Common myeloid progenitor, CD34-positive (primary cell): ENCODE measurements around the gene LRRN3.
A peak's percentile ranks its signal among the peaks of the same experiment; 100 is the strongest.

ENCODE experiments used
- CTCF ChIA-PET: fragments of 350-600 bp; sonication (Branson Sonifier 250); formaldehyde crosslinking; loops from one replicate; lab custom pipeline; 2021; ENCODE audit warnings: antibody characterized with exemption; lab: Charles Lee
- POLR2A ChIA-PET: fragments of 350-600 bp; sonication (Branson Sonifier 250); formaldehyde crosslinking; loops from one replicate; lab custom pipeline; 2021; ENCODE audit warnings: antibody characterized with exemption; lab: Charles Lee
- DNase-seq, 3 donors: peaks; one replicate each; pipeline versions ENCODE4 v3.0.0 to v3.0.0-alpha.2; 2013
- H3K27ac ChIP-seq, 2 experiments: 1 replicate in 1 of 2; 2 replicates in 1 of 2; pipeline ENCODE4 v1.7.0; 2013; ENCODE audit warnings: inconsistent platforms in 2 of 2, low read length in 2 of 2, mild to moderate bottlenecking in 2 of 2, low read depth in 1 of 2, moderate library complexity in 1 of 2; ENCODE audit not compliant: severe bottlenecking in 2 of 2, insufficient read depth in 1 of 2, poor library complexity in 1 of 2
- H3K27me3 ChIP-seq, 5 experiments: replicated peaks in 2 of 5; 1 replicate in 3 of 5; 2 replicates in 2 of 5; pipeline versions ENCODE4 v1.6.1 to v1.7.0; 2013; ENCODE audit warnings: low read length in 4 of 5, mild to moderate bottlenecking in 2 of 5, moderate library complexity in 2 of 5, inconsistent platforms in 1 of 5; ENCODE audit not compliant: insufficient read depth in 5 of 5, control insufficient read depth in 4 of 5
- H3K36me3 ChIP-seq, 4 experiments: 1 replicate in 2 of 4; 2 replicates in 2 of 4; pipeline versions ENCODE4 v1.6.1 to v1.7.0; 2013; ENCODE audit warnings: low read length in 3 of 4, control low read depth in 1 of 4, mild to moderate bottlenecking in 1 of 4; ENCODE audit not compliant: control insufficient read depth in 4 of 4, insufficient read depth in 4 of 4
- H3K4me1 ChIP-seq, 4 experiments: 1 replicate in 3 of 4; 2 replicates in 1 of 4; pipeline versions ENCODE4 v1.6.1 to v1.7.1; 2013; ENCODE audit warnings: low read length in 3 of 4, mild to moderate bottlenecking in 3 of 4, control low read depth in 1 of 4, inconsistent platforms in 1 of 4, moderate library complexity in 1 of 4; ENCODE audit not compliant: control insufficient read depth in 4 of 4, insufficient read depth in 4 of 4; ENCODE audit errors: control extremely low read depth in 1 of 4
- H3K4me3 ChIP-seq, 7 experiments: 1 replicate in 4 of 7; 2 replicates in 3 of 7; pipeline versions ENCODE4 v1.5.1 to v1.7.0; 2013; ENCODE audit warnings: mild to moderate bottlenecking in 7 of 7, low read length in 6 of 7, moderate library complexity in 6 of 7, inconsistent platforms in 2 of 7, low read depth in 2 of 7, control low read depth in 1 of 7; ENCODE audit not compliant: insufficient read depth in 4 of 7, control insufficient read depth in 1 of 7; ENCODE audit errors: extremely low read depth in 1 of 7
- H3K9me3 ChIP-seq, 5 experiments: 1 replicate in 4 of 5; 2 replicates in 1 of 5; pipeline versions ENCODE4 v1.6.1 to v1.7.1; 2013; ENCODE audit warnings: low read length in 4 of 5, mild to moderate bottlenecking in 2 of 5, inconsistent platforms in 1 of 5, low read depth in 1 of 5, moderate library complexity in 1 of 5; ENCODE audit not compliant: control insufficient read depth in 4 of 5, insufficient read depth in 2 of 5; ENCODE audit errors: control extremely low read depth in 1 of 5
- WGBS: methylation state at CpG from one replicate; pipeline ENCODE4 v1.1.5; 2013; ENCODE audit not compliant: insufficient coverage; 5-methylcytosine and 5-hydroxymethylcytosine counted together

The LRRN3 gene

GRCh38 chr7:111112439-111112838 is 21.5 kb downstream of the LRRN3 start:
- no peaks in the 10 kb centered on the region for H3K36me3 ChIP-seq
- WGBS: no CpG with 5 or more reads among the region's 2 CpGs
- H3K27ac ChIP-seq: no peak overlapping the region
- no peaks in the 10 kb centered on the region for H3K9me3 ChIP-seq
- POLR2A ChIA-PET: no interaction called here
- CTCF ChIA-PET: interaction anchor here (2.0 kb wide), 1 partner anchor 13 kb away, joined by 6 read pairs; no protein-coding TSS in a partner anchor
- no peaks in the 10 kb centered on the region for H3K4me1 ChIP-seq
- no peaks in the 10 kb centered on the region for H3K27me3 ChIP-seq
- H3K4me3 ChIP-seq: no peak overlapping the region
- DNase-seq: no peak

- H3K4me3 ChIP-seq: no peak overlapping the region
- peak in 2 of 3 donors; percentile 8 to 28 for DNase-seq
- H3K4me1 ChIP-seq: no peaks in the 10 kb centered on the region
- CTCF ChIA-PET: interaction anchor here (2.0 kb wide), 1 partner anchor 14 kb away, joined by 6 read pairs; no protein-coding TSS in a partner anchor
- no peak overlapping the region for H3K27ac ChIP-seq
- H3K36me3 ChIP-seq: no peaks in the 10 kb centered on the region
- no CpG with 5 or more reads among the region's 1 CpG for WGBS
- no peaks in the 10 kb centered on the region for H3K9me3 ChIP-seq
- POLR2A ChIA-PET: no interaction called here
- no peaks in the 10 kb centered on the region for H3K27me3 ChIP-seq
These were observed 22.5 kb downstream of the LRRN3 start for GRCh38 chr7:111113263-111114017.

GRCh38 chr7:111115966-111116365 is 25.0 kb downstream of the LRRN3 start:
- no peaks in the 10 kb centered on the region for H3K36me3 ChIP-seq
- DNase-seq: no peak
- ChIA-PET POLR2A (no interaction called here), CTCF (interaction anchor here (1.1 kb wide), 1 partner anchor 19 kb away, joined by 3 read pairs; no protein-coding TSS in a partner anchor)
- no peaks in the 10 kb centered on the region for H3K9me3 ChIP-seq
- H3K27ac ChIP-seq: no peak overlapping the region
- no peak overlapping the region for H3K4me3 ChIP-seq
- H3K27me3 ChIP-seq: no peaks in the 10 kb centered on the region
- WGBS: no CpG with 5 or more reads among the region's 2 CpGs
- no peaks in the 10 kb centered on the region for H3K4me1 ChIP-seq

GRCh38 chr7:111126987-111127386 is 36.1 kb downstream of the LRRN3 start:
- 70% methylated on average over 3 of the region's 3 CpGs for WGBS
- Histone ChIP-seq H3K27ac (no peak overlapping the region), H3K4me1 (no peaks in the 10 kb centered on the region), H3K9me3 (no peaks in the 10 kb centered on the region), H3K36me3 (no peaks in the 10 kb centered on the region), H3K27me3 (no peaks in the 10 kb centered on the region), H3K4me3 (no peak overlapping the region)
- POLR2A ChIA-PET: no interaction called here
- CTCF ChIA-PET: interaction anchor here (0.6 kb wide), 1 partner anchor 245 kb away, joined by 3 read pairs; no protein-coding TSS in a partner anchor
- DNase-seq: peak in 1 of 3 donors; percentile 8

- no peak overlapping the region for H3K4me3 ChIP-seq
- ChIA-PET CTCF (no interaction called here), POLR2A (no interaction called here)
- WGBS: 100% methylated on average over 3 of the region's 4 CpGs
- H3K9me3 ChIP-seq: no peaks in the 10 kb centered on the region
- H3K4me1 ChIP-seq: no peaks in the 10 kb centered on the region
- H3K27ac ChIP-seq: no peak overlapping the region
- DNase-seq: no peak
- no peaks in the 10 kb centered on the region for H3K27me3 ChIP-seq
- no peaks in the 10 kb centered on the region for H3K36me3 ChIP-seq
These were observed 38.5 kb downstream of the LRRN3 start for GRCh38 chr7:111129435-111129834.

- POLR2A ChIA-PET: no interaction called here
- Histone ChIP-seq H3K27ac (no peak overlapping the region), H3K4me3 (no peak overlapping the region), H3K9me3 (no peaks in the 10 kb centered on the region), H3K36me3 (no peaks in the 10 kb centered on the region), H3K27me3 (no peaks in the 10 kb centered on the region), H3K4me1 (peaks cover 2 to 5% (median 4%) of the 10 kb centered on the region in 4 experiments)
- 83% methylated on average over 1 of the region's 1 CpG for WGBS
- DNase-seq: no peak
- CTCF ChIA-PET: interaction anchor here (0.7 kb wide), 1 partner anchor 735 kb away, joined by 3 read pairs; no protein-coding TSS in a partner anchor
These were observed 41.9 kb downstream of the LRRN3 start for GRCh38 chr7:111132833-111133232.
